ENCODE data around the gene PROCA1. TPM values are rescaled to one million over a fixed set of nuclear protein-coding genes. Genes with fewer than 3 reads are reported as not detected.

PROCA1 gene
- total and polyA plus RNA-seq, 9 of the 15 experiments (the other 6 are each of a cell fraction or from before 2014, with no cell fraction given) = 0.78 to 16.2 (median 5.6) TPM

- TF ChIP-seq MGA (IDR thresholded peaks at IDR 0.05) (no peak), ZNF644 (tag; IDR thresholded peaks at IDR 0.05; ENCODE audit: low read depth) (no peak), PYGO2 (tag; IDR thresholded peaks at IDR 0.05) (no peak), CBX5 (IDR thresholded peaks at IDR 0.05; ENCODE audit: borderline replicate concordance, low read depth) (peak; percentile 61; the same call in 1 of the 2 replicates), YBX1 (IDR thresholded peaks at IDR 0.05) (no peak), NELFE (IDR thresholded peaks at IDR 0.05; ENCODE audit: insufficient read depth, insufficient read length) (no peak), ZNF551 (CRISPR knock-in tag; IDR thresholded peaks at IDR 0.05) (no peak), ZNF347 (CRISPR knock-in tag; IDR thresholded peaks at IDR 0.05; ENCODE audit: low read depth) (no peak), HDAC3 (IDR thresholded peaks at IDR 0.05; ENCODE audit: borderline replicate concordance, partially characterized antibody) (no peak), PHTF2 (CRISPR knock-in tag; IDR thresholded peaks at IDR 0.05) (no peak), SIN3B (IDR thresholded peaks at IDR 0.05; ENCODE audit: low read depth) (no peak), HCFC1 (IDR thresholded peaks at IDR 0.05; ENCODE audit: low read depth, low read length) (no peak), ZNF121 (CRISPR knock-in tag; conservative IDR thresholded peaks at IDR 0.05) (no peak), SRSF1 (IDR thresholded peaks at IDR 0.05; ENCODE audit: low read depth, low read length) (no peak), POLR2B (IDR thresholded peaks at IDR 0.05; ENCODE audit: low read depth, partially characterized antibody) (peak; percentile 61), CSDE1 (IDR thresholded peaks at IDR 0.05) (no peak)
Observed at GRCh38 chr17:28750178-28751047, 38.7 kb upstream of the PROCA1 start (continued).
